ENCODE measurements around the gene CNTN5.
A peak's percentile ranks its signal among the peaks of the same experiment; 100 is the strongest.

CNTN5 gene

DNA sequence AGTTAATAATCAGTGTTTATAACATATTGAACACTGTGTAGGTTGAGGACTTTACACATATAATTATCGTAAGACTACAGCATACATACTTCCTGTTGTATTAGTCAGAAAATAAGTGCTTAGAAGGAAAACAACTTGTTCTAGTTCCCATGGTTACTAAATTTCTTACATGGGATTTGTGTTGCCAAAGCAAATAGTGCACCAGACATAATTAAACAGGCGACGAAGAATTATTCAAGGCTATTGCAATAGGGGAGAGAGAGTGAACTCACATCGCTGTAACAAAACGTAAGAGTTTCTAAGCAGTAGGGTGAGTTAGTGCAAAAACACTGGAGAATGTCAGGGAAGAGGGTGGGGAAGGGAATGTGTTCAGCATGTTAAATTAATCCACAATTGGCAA is 347.8 kb downstream of the CNTN5 start:
- TF ChIP-seq, protein P1, sequence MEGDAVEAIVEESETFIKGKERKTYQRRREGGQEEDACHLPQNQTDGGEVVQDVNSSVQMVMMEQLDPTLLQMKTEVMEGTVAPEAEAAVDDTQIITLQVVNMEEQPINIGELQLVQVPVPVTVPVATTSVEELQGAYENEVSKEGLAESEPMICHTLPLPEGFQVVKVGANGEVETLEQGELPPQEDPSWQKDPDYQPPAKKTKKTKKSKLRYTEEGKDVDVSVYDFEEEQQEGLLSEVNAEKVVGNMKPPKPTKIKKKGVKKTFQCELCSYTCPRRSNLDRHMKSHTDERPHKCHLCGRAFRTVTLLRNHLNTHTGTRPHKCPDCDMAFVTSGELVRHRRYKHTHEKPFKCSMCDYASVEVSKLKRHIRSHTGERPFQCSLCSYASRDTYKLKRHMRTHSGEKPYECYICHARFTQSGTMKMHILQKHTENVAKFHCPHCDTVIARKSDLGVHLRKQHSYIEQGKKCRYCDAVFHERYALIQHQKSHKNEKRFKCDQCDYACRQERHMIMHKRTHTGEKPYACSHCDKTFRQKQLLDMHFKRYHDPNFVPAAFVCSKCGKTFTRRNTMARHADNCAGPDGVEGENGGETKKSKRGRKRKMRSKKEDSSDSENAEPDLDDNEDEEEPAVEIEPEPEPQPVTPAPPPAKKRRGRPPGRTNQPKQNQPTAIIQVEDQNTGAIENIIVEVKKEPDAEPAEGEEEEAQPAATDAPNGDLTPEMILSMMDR (IDR thresholded peaks at IDR 0.05; ENCODE audit: unreplicated experiment in 3 of 3): no peak
- Mint-ChIP-seq H3K9me3 (no peaks in the 10 kb centered on the region), H3K4me1 (peaks cover 22% of the 10 kb centered on the region), H3K4me3 (no peak overlapping the region), H3K27me3 (ENCODE audit: low read depth) (no peaks in the 10 kb centered on the region), H3K27ac (no peak overlapping the region), H3K36me3 (ENCODE audit: low read depth) (no peaks in the 10 kb centered on the region)

DNA sequence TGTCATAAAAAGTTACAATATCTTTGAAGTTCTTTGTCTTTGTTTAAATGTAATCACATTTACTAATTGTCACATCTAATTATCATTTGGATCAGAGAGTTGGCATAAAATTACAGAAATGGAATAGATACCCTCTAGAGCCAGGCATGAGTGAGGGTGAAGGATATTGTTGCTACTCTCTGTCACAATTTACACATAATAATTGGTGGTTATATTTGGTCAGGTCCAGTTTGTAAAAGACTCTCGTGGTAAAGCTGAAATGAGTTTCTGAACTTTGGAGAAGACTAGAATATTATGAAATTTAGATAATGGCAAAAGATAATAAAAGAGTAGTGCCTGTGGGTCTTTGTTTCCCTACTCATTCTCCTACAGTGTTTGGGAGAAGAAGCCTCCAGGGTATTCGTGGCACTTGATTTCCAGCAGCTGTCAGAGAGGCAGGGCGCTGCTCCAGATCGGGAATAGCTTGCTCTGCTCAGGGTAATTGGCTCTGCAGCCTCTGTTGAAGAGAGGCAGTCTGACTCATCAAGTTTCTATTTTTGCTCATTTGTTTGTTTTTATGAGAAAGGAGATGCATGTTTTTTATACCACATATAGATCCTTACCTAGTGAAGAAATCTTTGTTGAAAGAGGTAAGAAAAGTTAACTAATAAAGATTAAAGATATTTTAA is 349.9 kb downstream of the CNTN5 start:
- Mint-ChIP-seq H3K36me3 (ENCODE audit: low read depth) (no peaks in the 10 kb centered on the region), H3K27ac (peak overlapping the region; percentile 27 to 39 (median 31)), H3K4me3 (peak overlapping the region in 1 of 3 experiments; percentile 2), H3K4me1 (peaks cover 22% of the 10 kb centered on the region), H3K9me3 (no peaks in the 10 kb centered on the region), H3K27me3 (ENCODE audit: low read depth) (no peaks in the 10 kb centered on the region)
- TF ChIP-seq, protein P1 (IDR thresholded peaks at IDR 0.05; ENCODE audit: unreplicated experiment in 3 of 3): no peak

DNA sequence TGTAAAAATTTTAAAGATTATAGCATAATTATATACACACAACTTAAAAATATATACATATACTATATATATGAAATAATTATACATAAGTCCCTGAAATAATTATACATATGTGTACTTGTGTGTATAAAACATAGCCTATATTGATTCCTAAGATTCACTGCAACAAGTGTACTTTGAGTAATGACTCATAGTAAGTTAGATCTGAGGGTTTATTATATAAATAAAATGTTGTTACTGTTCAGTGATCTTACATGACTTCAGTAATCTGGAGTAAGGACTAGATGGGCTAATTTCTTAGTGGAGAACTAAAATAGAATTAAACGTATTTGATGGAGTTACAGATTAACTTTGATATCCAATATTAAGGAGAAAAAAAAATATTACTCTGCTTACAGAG is 350.5 kb downstream of the CNTN5 start:
- no peaks in the 10 kb centered on the region for H3K9me3 Mint-ChIP-seq

DNA sequence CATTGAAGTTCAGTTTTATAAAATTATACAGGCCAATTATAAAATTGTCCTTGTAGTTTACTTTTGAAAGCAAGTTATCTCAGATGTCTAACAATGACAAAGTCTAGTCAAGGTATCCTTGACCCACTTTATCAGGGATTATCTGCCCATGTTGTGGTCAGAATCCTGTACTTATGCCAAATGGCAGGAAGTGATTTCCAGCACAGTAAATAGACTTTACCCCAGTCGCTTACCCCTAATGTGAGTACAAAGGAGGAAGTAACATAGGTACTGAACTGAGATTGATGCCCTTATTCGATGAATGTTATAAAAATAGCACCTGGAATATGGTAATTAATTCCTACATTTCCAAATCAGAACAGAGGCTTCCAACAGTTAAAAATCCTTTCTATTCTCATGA is 355.7 kb downstream of the CNTN5 start:
- H3K4me3 Mint-ChIP-seq: no peak overlapping the region
- no peaks in the 10 kb centered on the region for H3K36me3 Mint-ChIP-seq (ENCODE audit: low read depth)
- H3K27ac Mint-ChIP-seq: no peak overlapping the region
- H3K27me3 Mint-ChIP-seq (ENCODE audit: low read depth): no peaks in the 10 kb centered on the region
- TF ChIP-seq, protein P1 (IDR thresholded peaks at IDR 0.05; ENCODE audit: unreplicated experiment in 3 of 3): no peak
- no peaks in the 10 kb centered on the region for H3K9me3 Mint-ChIP-seq
- H3K4me1 Mint-ChIP-seq: no peaks in the 10 kb centered on the region

More for the DNA sequence above, 350.5 kb downstream of the CNTN5 start:
- Mint-ChIP-seq H3K27ac (peak overlapping the region in 1 of 3 experiments; percentile 39), H3K4me3 (no peak overlapping the region), H3K36me3 (ENCODE audit: low read depth) (no peaks in the 10 kb centered on the region), H3K4me1 (peaks cover 22% of the 10 kb centered on the region), H3K27me3 (ENCODE audit: low read depth) (no peaks in the 10 kb centered on the region)
- TF ChIP-seq, protein P1 (IDR thresholded peaks at IDR 0.05; ENCODE audit: unreplicated experiment in 3 of 3): no peak

DNA sequence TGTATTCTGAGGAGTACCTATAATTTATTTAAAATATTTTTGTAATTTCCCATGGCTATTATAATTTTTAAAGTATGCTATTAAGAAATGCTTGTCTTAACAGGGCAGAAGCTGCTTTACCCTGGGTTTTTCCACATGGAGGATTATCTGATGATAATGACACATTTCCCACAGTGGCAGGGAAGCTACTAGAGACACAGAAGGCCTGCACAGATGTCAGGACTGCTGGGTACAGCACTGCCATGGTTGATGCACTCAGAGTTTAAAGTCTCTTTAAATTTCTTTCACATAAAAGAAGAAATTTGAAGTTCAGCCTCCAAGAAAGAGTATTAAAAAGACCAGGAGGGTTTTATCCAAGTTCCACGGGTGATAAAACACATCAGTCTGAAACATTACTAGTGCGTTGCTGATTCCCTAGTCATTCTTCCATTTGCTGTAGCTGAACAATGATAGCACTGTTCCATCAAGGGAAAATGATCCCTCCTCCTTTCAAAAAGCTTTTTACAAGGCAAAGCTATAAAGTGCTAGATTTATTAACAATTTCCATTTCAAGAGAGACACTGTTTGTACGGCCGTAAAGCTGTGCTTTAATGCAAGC is 363.0 kb downstream of the CNTN5 start:
- TF ChIP-seq, protein P1 (IDR thresholded peaks at IDR 0.05; ENCODE audit: unreplicated experiment in 3 of 3): no peak
- Mint-ChIP-seq H3K4me3 (no peak overlapping the region), H3K36me3 (ENCODE audit: low read depth) (no peaks in the 10 kb centered on the region), H3K4me1 (no peaks in the 10 kb centered on the region), H3K9me3 (no peaks in the 10 kb centered on the region), H3K27ac (no peak overlapping the region), H3K27me3 (ENCODE audit: low read depth) (no peaks in the 10 kb centered on the region)

DNA sequence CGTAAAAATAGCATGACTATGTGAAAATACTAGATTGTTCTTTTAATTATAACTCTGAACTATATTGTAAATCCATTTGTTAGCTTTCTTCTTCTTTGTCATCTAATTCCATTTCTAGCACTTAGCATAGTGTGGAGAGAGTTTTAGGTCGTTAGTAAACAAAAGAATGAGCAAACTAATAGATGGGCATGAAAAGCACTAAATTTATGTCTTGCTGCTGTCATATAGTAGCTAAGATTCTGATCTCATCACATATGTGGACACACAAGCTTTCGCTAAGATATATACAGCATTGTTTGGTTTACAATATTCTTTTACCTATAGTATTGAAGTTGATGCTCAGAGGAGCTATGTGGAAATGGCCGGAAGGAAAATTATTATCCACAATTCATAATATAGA is 370.5 kb downstream of the CNTN5 start:
- Mint-ChIP-seq H3K4me1 (no peaks in the 10 kb centered on the region), H3K9me3 (no peaks in the 10 kb centered on the region), H3K36me3 (ENCODE audit: low read depth) (no peaks in the 10 kb centered on the region), H3K27me3 (ENCODE audit: low read depth) (no peaks in the 10 kb centered on the region), H3K27ac (no peak overlapping the region), H3K4me3 (no peak overlapping the region)
- TF ChIP-seq, protein P1 (IDR thresholded peaks at IDR 0.05; ENCODE audit: unreplicated experiment in 3 of 3): no peak
